Inferior parietal cortex (tissue), 1 donor: ENCODE data around the gene CHMP6.

Experiments used
- DNase-seq: peaks from one replicate; pipeline ENCODE4 v3.0.0-alpha.2; 2016; ENCODE audit errors: extremely low spot score

CHMP6 gene

GRCh38 chr17:80991645-80992076 lies at the start of gene CHMP6:
CHMP6 (plus strand) TSS chr17:80991841; CDS start chr17:80991919, 78 bp downstream.
- peak; percentile 77 for DNase-seq

GRCh38 chr17:80942423-80943345 lies 49.0 kb upstream of the CHMP6 start:
- peak; percentile 36 for DNase-seq

- no peak for DNase-seq
These were observed 48.1 kb upstream of the CHMP6 start for GRCh38 chr17:80943346-80944145.

GRCh38 chr17:80944326-80944725 lies 47.3 kb upstream of the CHMP6 start:
- no peak for DNase-seq

- no peak for DNase-seq
These were observed 45.9 kb upstream of the CHMP6 start for GRCh38 chr17:80945736-80946135.

GRCh38 chr17:80946449-80946848 lies 45.2 kb upstream of the CHMP6 start:
- no peak for DNase-seq

GRCh38 chr17:80947200-80947940 lies 44.3 kb upstream of the CHMP6 start:
- no peak for DNase-seq

GRCh38 chr17:80948019-80948975 lies 43.3 kb upstream of the CHMP6 start:
- no peak for DNase-seq

- DNase-seq, result no peak
These were observed 42.6 kb upstream of the CHMP6 start for GRCh38 chr17:80948976-80949450.

GRCh38 chr17:80949451-80950421 lies 41.9 kb upstream of the CHMP6 start:
- DNase-seq, result no peak

GRCh38 chr17:80950466-80951120 lies 41.0 kb upstream of the CHMP6 start:
- DNase-seq, result no peak

GRCh38 chr17:80951121-80952090 lies 40.2 kb upstream of the CHMP6 start:
- DNase-seq, result no peak

GRCh38 chr17:80952291-80952690 lies 39.4 kb upstream of the CHMP6 start:
- no peak for DNase-seq

GRCh38 chr17:80953471-80954315 lies 37.9 kb upstream of the CHMP6 start:
- DNase-seq, result no peak

GRCh38 chr17:80955078-80955477 lies 36.6 kb upstream of the CHMP6 start:
- DNase-seq, result no peak

GRCh38 chr17:80955671-80956280 lies 35.9 kb upstream of the CHMP6 start:
- no peak for DNase-seq
